ENCODE results near the gene PPL.
A peak's percentile ranks its signal among the peaks of the same experiment; 100 is the strongest.

The PPL gene

DNA sequence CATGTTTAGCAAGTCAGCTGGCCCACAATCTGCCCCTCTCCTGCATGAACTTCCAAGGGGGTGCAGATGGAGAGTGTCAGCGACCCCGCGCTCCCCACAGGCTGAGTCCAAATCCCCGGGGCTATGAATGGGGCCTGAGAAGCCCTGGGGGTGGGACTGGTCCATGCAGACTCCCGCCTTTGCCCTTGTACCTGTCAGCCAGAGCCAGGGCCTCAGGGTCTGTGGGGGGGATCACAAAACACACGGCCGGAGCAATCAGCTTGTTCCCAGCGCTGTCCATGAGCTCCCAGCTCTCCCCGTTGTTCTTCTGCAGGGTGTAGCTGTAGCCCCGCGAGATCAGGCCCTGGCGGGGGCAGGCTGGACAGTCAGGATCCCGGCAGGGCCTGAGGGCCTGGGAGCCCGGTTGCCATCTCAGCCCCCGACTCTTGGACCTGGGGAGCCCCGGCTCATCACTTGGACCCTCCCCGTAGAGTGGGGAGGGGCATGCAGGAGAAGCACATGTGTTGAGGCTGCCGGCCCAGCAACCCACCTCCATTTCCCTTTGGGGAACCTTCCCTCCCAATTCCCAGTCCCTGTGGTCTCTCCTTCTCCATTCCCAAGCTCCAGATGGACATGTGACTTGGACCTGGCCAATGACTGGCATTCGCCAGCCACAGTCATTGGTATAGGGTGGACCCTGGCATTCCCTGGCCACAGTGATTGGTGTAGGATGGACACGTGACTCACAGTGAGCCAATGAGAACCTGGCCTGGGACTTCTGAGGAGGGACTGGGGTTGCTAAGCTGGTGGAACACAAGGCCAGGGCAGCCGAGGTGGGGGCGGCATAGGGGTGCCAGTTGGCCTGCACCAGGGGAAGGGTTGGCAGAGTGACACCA is 42.4 kb downstream of the PPL start:
- Histone ChIP-seq H3K4me3 (ENCODE audit: low read length) (no peak overlapping the region), H3K4me1 (ENCODE audit: control insufficient read depth, insufficient read depth, low read length) (no peaks in the 10 kb centered on the region), H3K9ac (ENCODE audit: low read length) (no peak overlapping the region), H3K36me3 (ENCODE audit: control insufficient read depth, insufficient read depth, low read length, severe bottlenecking) (peaks cover 43% of the 10 kb centered on the region), H3K27me3 (replicated peaks; ENCODE audit: control insufficient read depth, insufficient read depth, low read length) (no peaks in the 10 kb centered on the region), H3K9me3 (ENCODE audit: control insufficient read depth, low read length) (no peaks in the 10 kb centered on the region)
- DNase-seq (ENCODE audit: low read depth): no peak

DNA sequence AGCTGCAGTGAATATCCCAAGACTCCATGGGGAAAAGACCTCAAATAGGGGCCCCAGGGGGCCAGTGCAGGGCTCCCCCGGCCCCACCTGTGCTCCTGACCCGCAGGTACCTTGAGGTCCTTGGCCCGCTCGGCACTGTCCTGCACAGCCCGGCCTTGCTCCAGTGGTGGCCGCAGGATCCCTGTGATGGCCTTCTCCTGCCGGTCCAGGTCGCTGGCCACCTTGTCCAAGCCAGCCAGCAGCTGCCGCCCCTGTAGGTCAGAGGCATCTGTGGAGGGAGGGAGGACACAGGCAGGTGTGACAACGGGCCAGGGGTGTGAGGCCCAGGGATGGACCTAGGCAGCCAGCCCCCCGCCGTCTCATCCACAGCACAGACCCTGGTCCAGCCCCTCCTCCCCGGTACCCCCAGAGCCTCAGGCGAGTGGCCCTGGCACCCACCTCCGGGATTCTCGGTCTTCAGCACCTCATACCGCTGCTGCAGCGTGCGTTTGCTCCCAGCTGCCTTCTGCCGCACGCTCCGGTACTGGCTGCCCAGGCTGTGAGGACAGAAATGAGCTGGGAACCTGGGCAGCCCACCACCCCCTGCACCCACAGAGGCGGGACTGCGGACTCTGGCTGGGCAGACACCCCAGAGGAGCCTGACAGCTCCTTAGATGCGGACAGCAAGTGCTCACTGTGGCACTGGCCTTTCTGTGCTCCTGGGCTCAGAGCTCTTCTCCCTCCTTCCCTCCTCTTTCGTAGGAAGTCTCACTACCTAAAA is 43.7 kb downstream of the PPL start:
- H3K36me3 ChIP-seq (ENCODE audit: control insufficient read depth, insufficient read depth, low read length, severe bottlenecking): peaks cover 41% of the 10 kb centered on the region
- no peaks in the 10 kb centered on the region for H3K27me3 ChIP-seq (replicated peaks; ENCODE audit: control insufficient read depth, insufficient read depth, low read length)
- no peaks in the 10 kb centered on the region for H3K9me3 ChIP-seq (ENCODE audit: control insufficient read depth, low read length)
- no peak overlapping the region for H3K4me3 ChIP-seq (ENCODE audit: low read length)
- DNase-seq (ENCODE audit: low read depth): no peak
- no peak overlapping the region for H3K9ac ChIP-seq (ENCODE audit: low read length)
- no peaks in the 10 kb centered on the region for H3K4me1 ChIP-seq (ENCODE audit: control insufficient read depth, insufficient read depth, low read length)

DNA sequence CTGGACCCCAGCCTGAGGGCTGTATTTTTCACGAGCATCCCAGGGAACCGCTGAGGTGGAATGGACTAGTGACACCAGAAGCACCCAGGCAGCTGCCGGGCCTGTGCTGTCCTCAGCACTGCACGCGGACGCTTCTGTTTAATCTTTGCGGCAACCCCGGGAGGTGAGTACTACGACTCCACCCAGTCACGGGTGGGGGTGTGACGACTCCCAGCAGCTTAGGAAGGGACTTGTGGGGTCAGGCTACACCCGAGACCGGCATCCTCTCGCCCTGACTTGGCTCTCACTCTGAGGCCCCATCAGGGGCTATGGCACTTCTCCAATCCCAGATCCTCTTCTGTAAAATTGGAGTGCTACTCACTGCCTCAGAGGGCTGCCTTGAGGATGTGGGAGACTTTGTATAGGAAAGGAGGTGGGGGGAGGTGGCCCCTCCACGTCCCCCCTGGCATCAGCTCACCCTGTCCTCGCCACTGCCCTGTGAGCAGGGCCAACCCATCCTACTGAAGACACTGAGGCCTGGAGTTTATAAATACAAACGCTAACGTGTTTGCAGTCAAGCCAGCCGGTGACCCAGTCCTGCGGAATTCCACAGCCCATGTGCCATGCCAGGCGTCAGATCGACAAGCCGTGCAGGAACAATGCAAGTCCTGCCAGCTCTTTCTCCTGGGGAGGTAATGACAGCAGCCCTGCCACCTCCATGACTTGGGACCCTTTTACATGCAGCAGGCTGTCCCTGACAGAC is 44.4 kb downstream of the PPL start:
- Histone ChIP-seq H3K9ac (ENCODE audit: low read length) (no peak overlapping the region), H3K4me1 (ENCODE audit: control insufficient read depth, insufficient read depth, low read length) (no peaks in the 10 kb centered on the region), H3K27me3 (replicated peaks; ENCODE audit: control insufficient read depth, insufficient read depth, low read length) (no peaks in the 10 kb centered on the region), H3K36me3 (ENCODE audit: control insufficient read depth, insufficient read depth, low read length, severe bottlenecking) (peaks cover 47% of the 10 kb centered on the region), H3K9me3 (ENCODE audit: control insufficient read depth, low read length) (no peaks in the 10 kb centered on the region), H3K4me3 (ENCODE audit: low read length) (no peak overlapping the region)
- peak; percentile 63 for DNase-seq (ENCODE audit: low read depth)

DNA sequence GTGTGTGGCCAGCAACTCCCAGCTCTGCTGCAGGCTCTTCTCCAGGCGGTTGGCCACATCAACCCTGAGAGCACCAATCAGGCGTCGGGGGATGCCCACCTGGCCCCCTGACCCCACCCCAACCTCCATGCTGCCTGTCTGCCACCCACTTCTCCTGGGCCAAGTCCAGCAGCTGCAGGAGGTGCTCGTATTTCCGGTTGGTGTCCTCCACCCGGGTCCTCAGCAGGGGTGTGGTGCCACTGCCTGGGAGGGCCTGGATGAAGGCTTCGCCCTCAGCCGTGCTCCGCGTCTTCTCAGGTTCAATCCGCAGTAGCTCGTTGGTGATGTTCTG is 45.1 kb downstream of the PPL start:
- H3K9me3 ChIP-seq (ENCODE audit: control insufficient read depth, low read length): no peaks in the 10 kb centered on the region
- H3K9ac ChIP-seq (ENCODE audit: low read length): no peak overlapping the region
- H3K27me3 ChIP-seq (replicated peaks; ENCODE audit: control insufficient read depth, insufficient read depth, low read length): no peaks in the 10 kb centered on the region
- no peaks in the 10 kb centered on the region for H3K4me1 ChIP-seq (ENCODE audit: control insufficient read depth, insufficient read depth, low read length)
- DNase-seq (ENCODE audit: low read depth): no peak
- no peak overlapping the region for H3K4me3 ChIP-seq (ENCODE audit: low read length)
- H3K36me3 ChIP-seq (ENCODE audit: control insufficient read depth, insufficient read depth, low read length, severe bottlenecking): peaks cover 50% of the 10 kb centered on the region

DNA sequence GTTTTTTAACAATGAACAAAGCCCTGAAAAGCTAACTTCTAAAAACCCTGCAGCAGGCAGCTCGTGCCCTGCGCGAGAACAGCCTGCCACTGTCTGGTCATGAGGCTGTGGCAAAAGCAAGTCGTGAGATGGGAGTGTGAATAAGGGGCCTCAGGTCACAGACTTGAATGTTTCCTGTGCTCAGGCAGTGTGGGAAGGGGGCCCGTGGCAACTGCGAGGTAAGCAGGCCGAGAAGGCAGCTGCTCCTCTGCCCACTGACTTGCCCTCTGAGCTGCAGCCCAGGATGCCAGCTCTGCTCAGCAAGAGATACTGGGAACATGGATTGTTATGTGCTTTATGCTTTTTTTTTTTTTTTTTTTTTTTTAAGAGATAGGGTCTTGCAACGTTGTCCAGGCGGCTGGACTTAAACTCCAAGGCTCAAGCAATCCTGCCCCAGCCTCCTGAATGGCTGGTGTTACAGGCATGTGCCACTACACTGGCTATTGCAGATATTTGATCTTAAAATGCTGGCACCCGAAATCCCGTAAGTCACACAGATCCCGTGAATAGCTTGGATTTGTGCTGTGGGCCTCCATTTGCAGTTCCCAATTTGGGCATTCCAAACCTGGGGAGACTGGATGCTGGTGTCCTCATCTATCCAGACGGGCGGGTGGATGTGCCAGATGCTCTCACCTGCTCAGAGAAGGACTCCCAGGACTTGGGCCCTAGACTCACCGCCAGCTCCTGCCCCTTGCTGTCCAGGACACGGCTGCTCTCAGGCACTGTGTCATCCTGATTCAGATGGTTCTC is 45.7 kb downstream of the PPL start:
- no peak for DNase-seq (ENCODE audit: low read depth)
- Histone ChIP-seq H3K9me3 (ENCODE audit: control insufficient read depth, low read length) (no peaks in the 10 kb centered on the region), H3K4me3 (ENCODE audit: low read length) (no peak overlapping the region), H3K27me3 (replicated peaks; ENCODE audit: control insufficient read depth, insufficient read depth, low read length) (no peaks in the 10 kb centered on the region), H3K4me1 (ENCODE audit: control insufficient read depth, insufficient read depth, low read length) (no peaks in the 10 kb centered on the region), H3K36me3 (ENCODE audit: control insufficient read depth, insufficient read depth, low read length, severe bottlenecking) (peaks cover 54% of the 10 kb centered on the region), H3K9ac (ENCODE audit: low read length) (no peak overlapping the region)

DNA sequence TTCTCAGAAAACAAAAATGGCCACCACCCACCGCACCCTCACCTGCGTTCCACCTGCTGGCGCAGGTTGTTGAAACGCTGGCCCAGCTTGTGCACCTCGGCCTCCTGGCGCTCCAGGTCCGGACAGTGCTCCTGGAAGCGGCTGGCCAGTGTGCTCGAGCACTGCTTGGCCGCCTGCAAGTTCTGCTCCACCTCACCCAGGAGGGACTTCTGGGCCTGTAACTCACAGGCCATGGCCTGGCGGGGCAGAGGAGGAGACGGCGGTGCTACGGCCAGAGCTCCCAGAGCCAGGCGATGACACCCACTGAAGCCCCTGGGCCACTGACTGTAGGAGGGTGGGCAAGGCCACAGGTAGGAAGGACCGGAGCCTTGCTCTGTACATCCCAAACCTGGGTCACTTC is 46.3 kb downstream of the PPL start:
- no peak overlapping the region for H3K9ac ChIP-seq (ENCODE audit: low read length)
- H3K4me1 ChIP-seq (ENCODE audit: control insufficient read depth, insufficient read depth, low read length): no peaks in the 10 kb centered on the region
- H3K27me3 ChIP-seq (replicated peaks; ENCODE audit: control insufficient read depth, insufficient read depth, low read length): no peaks in the 10 kb centered on the region
- H3K4me3 ChIP-seq (ENCODE audit: low read length): no peak overlapping the region
- no peak for DNase-seq (ENCODE audit: low read depth)
- peaks cover 57% of the 10 kb centered on the region for H3K36me3 ChIP-seq (ENCODE audit: control insufficient read depth, insufficient read depth, low read length, severe bottlenecking)
- H3K9me3 ChIP-seq (ENCODE audit: control insufficient read depth, low read length): no peaks in the 10 kb centered on the region

DNA sequence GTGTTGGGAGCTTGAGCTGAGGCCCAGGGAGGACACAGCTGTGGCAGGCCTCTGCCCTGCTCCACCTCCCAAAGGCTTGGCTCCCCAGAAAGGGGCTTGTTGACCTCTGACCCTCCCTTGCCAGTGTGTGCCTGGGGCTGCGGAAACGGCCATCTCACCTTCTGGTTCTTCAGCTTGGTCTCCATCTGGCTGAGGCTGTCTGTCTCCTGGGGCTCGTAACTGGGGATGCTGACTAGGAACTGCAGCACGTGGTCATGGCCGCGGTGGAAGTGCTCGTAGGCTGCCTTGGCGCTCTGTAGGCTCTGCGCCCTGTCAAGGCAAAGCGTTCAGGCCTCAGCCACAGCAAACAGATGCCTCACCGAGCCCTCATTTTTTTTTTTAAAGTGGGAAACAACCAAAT is 46.9 kb downstream of the PPL start:
- no peak for DNase-seq (ENCODE audit: low read depth)
- no peak overlapping the region for H3K9ac ChIP-seq (ENCODE audit: low read length)
- H3K4me3 ChIP-seq (ENCODE audit: low read length): no peak overlapping the region
- H3K27me3 ChIP-seq (replicated peaks; ENCODE audit: control insufficient read depth, insufficient read depth, low read length): no peaks in the 10 kb centered on the region
- no peaks in the 10 kb centered on the region for H3K4me1 ChIP-seq (ENCODE audit: control insufficient read depth, insufficient read depth, low read length)
- H3K36me3 ChIP-seq (ENCODE audit: control insufficient read depth, insufficient read depth, low read length, severe bottlenecking): peaks cover 61% of the 10 kb centered on the region
- H3K9me3 ChIP-seq (ENCODE audit: control insufficient read depth, low read length): no peaks in the 10 kb centered on the region

DNA sequence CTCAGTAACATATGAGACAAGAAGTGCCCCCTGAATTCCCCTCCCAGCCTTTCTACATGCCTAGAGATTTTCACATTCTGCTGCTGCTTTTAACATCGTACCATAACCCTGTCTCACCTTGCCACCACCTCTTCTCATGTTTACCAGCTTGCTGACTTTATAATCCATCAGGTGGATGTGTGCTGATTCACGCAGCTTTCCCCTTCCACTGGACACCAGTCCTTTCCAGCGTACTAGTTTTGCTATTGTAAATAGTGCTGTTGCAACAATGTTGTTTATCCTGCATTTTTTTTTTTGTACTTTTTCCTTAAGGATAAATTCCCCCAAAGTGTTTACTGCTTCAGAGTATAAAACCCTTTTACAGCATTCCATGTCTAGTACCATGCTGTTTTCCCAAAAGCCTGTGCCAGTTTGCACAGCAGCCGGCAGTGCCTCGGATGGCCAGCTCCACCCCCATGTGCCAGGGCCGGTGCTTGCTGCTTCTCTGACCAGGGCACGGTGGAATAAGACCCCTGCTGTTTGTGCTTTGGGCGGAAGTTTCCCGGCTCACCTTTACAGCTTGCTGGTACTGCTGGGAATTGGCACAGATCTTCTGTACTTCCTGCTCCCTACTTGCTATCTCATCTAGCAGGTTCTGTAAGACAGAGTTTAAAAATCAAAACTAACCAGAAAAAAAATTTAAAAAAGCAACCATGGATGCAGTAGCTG is 48.4 kb downstream of the PPL start:
- DNase-seq (ENCODE audit: low read depth): no peak
- Histone ChIP-seq H3K4me3 (ENCODE audit: low read length) (no peak overlapping the region), H3K9me3 (ENCODE audit: control insufficient read depth, low read length) (no peaks in the 10 kb centered on the region), H3K36me3 (ENCODE audit: control insufficient read depth, insufficient read depth, low read length, severe bottlenecking) (peaks cover 73% of the 10 kb centered on the region), H3K4me1 (ENCODE audit: control insufficient read depth, insufficient read depth, low read length) (no peaks in the 10 kb centered on the region), H3K9ac (ENCODE audit: low read length) (no peak overlapping the region), H3K27me3 (replicated peaks; ENCODE audit: control insufficient read depth, insufficient read depth, low read length) (no peaks in the 10 kb centered on the region)

DNA sequence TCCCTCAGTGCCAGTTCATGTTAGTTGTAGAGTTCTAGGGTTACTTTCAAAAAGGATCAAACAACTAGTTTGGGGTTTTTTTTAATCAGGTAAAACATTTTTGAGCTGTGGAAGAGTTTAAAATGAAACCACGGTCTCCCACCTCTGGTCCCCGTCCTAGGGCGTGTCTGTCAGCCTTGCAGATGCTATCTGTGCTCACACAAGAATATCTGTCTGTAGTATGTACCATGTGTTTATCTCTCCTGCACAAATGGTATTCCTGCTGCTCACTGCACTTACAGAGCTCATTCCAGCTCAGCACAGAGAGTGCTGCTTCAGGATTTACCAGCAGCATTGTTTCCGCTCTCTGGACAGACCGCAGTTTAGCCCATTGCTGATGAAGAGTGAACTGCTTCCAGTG is 50.8 kb downstream of the PPL start:
- H3K36me3 ChIP-seq (ENCODE audit: control insufficient read depth, insufficient read depth, low read length, severe bottlenecking): peaks cover 91% of the 10 kb centered on the region
- no peaks in the 10 kb centered on the region for H3K27me3 ChIP-seq (replicated peaks; ENCODE audit: control insufficient read depth, insufficient read depth, low read length)
- no peak for DNase-seq (ENCODE audit: low read depth)
- H3K4me3 ChIP-seq (ENCODE audit: low read length): no peak overlapping the region
- H3K9me3 ChIP-seq (ENCODE audit: control insufficient read depth, low read length): no peaks in the 10 kb centered on the region
- no peak overlapping the region for H3K9ac ChIP-seq (ENCODE audit: low read length)
- H3K4me1 ChIP-seq (ENCODE audit: control insufficient read depth, insufficient read depth, low read length): no peaks in the 10 kb centered on the region

DNA sequence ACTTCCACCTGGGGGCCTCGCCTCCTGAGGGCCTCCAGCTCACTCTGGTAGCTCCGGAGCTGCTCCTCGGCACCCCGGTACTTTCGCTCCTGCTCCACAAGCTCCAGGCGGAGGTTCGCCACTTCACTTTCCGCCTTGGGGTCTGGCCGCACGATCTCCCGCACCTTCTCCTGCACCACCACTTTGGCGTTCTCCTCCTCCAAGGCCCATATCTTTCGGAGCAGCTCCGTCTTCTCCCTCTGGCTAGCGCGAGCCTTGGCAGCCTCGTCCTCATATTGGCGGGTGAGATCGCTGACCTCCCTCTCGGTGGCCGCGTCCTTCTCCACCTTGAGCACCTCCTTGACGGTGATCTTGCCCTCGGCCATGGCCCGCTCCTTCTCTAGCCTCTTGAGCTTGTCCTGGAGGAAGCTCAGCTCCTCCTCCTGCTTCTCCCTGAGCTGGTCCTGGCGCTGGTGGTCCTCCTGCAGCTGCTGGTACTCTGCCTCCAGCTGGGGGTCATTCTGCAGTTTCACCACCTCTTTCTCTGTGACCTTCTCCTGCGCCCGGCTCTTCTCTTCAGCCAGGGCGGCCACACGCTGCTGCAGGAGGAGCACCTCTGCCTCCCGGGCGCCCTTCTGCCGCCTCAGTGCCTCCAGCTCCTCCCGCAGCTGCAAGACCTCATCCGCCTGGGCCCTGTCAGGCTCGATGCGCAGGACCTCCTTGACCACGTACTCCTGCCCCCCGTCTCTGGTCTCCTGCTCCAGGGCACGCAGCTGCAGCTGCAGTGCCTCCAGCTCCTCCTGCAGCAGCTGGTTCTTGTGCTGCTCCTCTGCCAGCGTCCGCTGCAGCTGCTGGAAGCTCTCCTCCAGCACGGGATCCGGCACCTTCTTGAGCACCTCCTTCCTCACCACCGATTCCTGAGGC is 51.7 kb downstream of the PPL start:
- Histone ChIP-seq H3K9me3 (ENCODE audit: control insufficient read depth, low read length) (no peaks in the 10 kb centered on the region), H3K4me1 (ENCODE audit: control insufficient read depth, insufficient read depth, low read length) (no peaks in the 10 kb centered on the region), H3K4me3 (ENCODE audit: low read length) (no peak overlapping the region), H3K9ac (ENCODE audit: low read length) (no peak overlapping the region), H3K27me3 (replicated peaks; ENCODE audit: control insufficient read depth, insufficient read depth, low read length) (no peaks in the 10 kb centered on the region), H3K36me3 (ENCODE audit: control insufficient read depth, insufficient read depth, low read length, severe bottlenecking) (peaks cover 92% of the 10 kb centered on the region)
- no peak for DNase-seq (ENCODE audit: low read depth)
